GM21529 (cell line): ENCODE measurements around the gene TUFT1.

ENCODE experiments used
- ATAC-seq: cut with Tn5 transposase; IDR thresholded peaks from one replicate; pipeline ENCODE4 v1.9.1; 2021; ENCODE audit not compliant: unreplicated experiment

The TUFT1 gene, protein sequence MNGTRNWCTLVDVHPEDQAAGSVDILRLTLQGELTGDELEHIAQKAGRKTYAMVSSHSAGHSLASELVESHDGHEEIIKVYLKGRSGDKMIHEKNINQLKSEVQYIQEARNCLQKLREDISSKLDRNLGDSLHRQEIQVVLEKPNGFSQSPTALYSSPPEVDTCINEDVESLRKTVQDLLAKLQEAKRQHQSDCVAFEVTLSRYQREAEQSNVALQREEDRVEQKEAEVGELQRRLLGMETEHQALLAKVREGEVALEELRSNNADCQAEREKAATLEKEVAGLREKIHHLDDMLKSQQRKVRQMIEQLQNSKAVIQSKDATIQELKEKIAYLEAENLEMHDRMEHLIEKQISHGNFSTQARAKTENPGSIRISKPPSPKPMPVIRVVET

DNA sequence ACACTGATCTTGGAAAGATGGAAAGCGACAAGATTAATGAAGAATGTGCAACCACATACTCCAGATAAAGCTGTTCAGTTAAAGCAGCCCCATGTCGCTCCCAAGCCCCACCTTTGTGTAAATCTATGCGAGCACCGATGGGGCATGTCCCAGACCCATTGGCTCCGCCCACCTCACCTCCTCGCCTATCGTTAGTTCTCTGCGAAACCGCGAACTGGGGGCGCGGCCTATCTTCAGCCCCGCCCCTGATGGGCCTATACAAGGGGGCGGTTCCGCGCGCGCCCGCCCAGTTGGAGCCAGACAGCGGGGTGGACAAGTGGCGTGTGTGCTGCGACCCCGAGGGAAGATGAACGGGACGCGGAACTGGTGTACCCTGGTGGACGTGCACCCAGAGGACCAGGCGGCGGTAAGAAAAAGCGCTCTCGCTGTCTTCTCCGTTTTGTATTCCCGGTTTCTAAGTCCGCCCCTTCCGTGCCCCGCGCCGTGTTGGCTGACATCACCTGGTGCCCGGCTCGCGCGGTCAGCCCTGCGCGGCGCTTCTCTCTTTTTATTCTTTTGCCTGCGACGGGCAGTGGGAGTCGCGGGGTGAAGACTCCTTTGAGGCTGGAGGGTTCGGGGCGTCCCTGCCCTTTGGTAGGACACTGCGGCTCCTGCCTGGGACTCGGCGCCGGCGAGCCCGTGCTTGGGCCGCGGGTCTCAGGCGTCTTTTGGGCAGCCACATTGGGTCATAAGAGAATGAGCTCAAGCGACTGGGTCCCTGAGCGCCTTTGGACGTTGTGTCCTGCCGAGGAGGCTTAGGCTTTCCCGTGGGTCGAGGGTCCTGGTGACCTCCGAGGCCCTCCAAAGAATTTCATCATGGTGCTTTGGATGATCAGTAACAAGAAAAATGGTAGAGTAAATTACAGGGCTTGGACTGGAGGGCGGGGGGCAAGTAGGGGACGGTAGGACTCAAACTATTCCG is at the start of gene TUFT1:
Gene TUFT1, plus strand, starts transcription at position 289 of the 961 bp plus-strand sequence. Its CDS starts 58 bp downstream, at position 347.
- peak; percentile 94 for ATAC-seq

DNA sequence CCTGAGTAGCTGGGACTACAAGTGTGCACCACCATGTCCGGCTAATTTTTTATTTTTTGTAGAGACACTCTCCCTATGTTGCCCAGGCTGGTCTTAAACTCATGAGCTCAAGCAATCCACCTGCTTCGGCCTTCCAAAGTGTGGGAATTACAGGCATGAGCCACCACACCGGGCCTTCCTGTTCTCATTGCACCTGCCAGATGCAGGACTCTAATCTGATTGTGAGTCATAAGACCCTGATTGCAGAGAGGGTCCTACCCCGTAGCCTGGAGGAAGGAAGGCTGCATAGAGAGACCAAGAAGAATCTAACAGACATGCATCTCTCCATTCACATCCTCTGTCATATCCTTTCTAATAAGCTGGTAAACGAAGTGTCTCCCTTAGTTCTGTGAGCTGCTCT is 48.5 kb upstream of the TUFT1 start:
- ATAC-seq: no peak

DNA sequence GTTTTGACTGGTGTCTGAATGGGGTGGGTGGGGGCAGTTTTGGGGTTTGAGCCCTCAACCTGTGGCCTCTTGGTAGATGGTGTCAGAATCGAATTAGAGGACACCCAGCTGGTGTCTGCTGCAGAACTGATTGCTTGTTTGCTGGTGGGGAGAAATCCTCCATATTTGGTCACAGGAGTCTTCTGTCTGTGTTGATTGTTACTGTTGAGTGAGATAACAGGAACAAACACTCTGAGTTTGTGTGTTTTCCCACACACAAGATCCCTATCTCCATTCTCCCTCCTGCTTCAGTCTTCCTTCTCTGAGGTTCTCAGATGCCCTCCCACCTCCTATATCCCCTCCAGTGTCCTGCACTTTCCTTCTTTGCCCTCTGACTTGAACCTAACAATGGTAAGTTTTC is 48.0 kb upstream of the TUFT1 start:
- no peak for ATAC-seq

DNA sequence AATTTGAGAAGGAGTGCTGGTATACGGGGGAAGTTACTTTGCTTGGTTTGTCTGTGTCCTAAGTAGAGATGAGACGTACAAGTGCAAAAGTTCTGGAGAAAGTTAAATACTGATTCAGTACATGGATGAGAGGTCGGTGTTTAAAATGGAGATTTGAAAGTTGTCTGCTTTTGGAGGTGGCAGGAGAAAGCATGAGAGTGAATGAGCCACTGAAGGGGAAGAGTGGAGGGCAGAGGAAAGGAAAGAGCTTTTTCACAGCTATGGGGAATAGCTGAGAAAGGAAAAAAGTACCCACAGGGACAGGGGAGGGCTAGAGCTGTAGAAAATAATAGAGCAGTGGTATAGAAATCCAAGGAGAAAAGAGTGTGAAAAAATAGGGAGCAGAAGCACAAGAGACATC is 47.1 kb upstream of the TUFT1 start:
- ATAC-seq: no peak

DNA sequence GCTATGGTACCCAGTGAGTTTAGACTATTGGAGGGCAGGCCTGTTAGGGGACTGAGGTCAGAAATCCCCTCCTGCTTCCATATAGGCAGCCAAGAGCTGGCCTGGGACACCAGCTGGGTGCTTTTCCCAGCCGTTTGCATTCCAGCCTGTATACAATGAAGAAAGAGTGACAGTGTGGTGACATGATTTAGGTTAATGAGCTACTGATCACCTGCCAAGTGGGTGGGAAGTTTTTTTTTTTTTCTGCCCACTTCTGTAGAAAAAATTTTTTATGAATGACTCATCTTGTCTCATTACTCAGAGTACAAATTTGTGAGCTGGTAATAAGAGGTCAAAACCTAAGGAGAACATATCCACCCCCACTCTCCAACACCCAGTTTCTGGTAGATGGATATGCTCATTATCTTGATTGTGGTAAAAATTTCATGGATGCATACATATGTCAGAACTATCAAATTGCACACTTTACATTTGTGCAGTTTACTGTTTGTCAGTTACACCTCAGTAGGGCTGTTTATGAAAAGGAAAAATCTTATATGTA is 45.3 kb upstream of the TUFT1 start:
- no peak for ATAC-seq

DNA sequence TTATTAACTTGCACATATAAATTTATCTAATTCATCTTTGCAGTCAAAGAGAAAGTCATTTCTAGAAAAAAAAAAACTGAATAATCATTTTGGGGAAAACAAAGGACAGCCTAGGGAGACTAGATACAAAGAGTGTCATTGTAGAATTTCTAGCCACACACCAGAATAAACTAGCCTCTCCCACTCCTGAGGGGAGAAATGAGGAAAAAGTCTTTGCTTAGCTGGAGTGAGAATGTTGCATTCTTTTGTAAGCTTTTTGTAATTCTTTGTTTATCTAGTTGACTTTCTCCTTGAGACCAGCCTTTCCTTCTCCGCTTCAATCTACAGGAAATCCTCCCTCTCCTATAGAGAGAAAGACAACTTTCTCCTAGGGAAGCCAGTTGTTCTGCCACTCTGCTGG is 44.8 kb upstream of the TUFT1 start:
- no peak for ATAC-seq

DNA sequence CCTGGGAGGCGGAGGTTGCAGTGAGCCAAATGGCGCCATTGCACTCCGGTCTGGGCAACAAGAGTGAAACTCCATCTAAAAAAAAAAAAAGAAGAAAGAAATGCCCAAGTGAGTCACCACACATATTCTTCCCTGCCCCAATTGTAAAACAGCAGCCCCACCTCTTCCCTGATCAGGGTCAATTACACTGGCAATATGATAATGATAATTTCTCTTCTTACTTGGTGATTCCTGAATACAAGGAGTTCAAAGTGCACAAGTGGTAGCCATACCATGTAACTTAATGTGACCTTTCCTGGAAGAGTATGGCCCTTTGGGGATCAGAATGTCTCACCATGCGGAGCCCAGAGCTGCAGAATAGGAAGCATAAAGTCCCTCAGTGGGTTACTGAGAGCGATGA is 40.7 kb upstream of the TUFT1 start:
- no peak for ATAC-seq

DNA sequence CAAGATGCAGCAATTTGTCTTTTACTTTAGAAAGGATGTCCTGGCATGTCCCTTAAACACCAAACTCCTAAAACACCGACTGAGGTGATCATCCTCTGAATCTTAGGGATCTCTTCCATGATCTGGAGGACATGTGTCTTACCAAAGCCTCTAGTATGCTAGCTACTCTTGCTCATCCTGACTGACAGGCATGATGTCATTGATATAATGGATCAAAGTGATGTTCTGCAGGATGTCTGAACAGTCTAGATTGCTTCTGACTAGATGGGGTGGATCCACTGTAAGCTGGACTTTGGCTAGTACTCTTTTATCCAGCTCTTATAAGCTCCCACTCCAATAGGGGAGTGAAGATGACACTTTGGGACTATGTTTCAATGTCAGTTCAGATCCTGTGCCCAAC is 40.2 kb upstream of the TUFT1 start:
- no peak for ATAC-seq

DNA sequence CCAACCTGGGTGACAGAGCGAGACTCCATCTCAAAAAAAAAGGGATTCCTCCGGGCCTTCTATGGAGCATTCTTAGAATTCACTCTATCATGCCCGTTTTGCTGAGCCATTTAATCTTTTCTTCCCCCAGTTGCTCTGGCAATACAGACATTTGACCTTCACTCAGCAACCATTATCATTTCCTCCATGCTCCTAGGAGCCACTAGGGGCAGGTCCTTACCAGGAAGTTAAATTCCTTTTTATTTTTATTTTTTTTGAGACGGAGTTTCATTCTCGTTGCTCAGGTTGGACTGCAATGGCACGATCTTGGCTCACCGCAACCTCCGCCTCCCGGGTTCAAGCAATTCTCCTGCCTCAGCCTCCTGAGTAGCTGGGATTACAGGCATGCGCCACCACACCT is 38.6 kb upstream of the TUFT1 start:
- no peak for ATAC-seq

DNA sequence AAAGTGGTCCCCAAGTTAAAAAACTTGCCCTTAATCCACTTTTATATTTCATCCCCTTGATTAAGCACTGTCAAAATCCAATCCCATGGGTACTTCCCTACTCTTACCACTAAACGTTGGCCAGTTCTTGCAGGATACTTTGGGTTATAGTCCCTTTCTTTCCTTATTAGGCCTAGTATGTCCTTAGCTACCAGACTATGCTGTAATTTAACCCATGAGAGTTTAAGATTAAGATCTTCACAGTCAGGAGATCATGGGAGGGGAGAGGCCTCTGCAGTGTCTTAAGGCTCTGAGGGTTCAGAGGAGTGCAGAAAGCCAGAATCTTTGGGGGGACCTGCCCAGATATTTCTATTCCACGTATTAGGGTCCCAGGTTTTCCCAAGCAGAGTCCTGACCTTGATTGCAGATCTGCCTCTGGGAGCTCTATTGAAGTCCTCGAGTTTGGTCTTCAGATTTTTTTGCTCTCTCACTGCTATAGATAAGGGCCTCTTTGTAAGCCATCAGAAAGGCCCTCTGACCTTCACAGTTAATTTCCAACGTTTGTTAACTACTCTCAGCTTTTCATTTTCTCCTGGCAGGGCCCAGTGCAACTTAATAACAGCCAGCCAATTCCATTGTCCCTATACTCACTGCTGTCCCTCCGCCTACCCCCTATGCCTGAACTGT is 37.9 kb upstream of the TUFT1 start:
- ATAC-seq: no peak

DNA sequence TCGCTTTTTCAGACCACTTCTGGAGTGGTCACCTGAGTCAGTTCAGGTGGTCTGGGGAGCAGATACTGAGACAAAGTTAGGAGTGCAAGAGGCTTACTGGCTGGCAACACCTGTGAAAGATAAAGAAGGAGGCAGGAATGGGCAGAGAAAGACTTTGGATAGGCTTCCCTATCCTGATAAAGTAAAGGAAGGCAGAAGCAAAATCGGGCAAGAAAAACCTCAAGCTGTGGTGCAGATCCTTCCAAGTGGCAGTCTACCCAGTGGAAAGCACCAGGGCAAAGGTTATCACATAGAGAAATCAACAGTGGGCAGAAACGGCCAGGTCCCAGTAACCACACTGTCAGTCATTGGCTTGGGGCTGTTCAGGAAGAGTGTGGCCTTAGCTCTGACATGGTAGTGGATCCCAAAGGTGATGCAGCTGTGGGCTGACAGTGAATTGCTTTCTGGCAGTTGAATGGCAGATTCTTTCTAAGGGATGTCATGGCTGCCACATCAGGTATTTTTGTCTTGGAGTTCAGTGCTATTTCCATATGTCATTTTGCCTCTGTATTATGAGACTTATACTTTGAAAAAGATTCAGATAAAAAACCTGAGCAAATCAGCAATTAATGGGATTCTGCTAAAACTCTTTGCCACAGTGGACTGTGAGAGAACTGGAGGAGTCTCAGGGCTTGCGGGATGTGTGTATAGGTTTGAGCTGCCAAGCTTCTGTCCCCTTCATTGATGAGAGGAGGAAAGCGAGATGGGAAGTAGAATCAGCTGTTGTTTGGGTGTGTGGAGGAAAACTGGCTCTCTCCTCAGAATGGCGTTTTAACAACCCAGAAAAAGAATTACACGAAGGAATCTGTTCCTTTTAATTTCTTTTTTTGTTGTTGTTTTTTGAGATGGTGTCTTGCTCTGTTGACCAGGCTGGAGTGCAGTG is 37.0 kb upstream of the TUFT1 start:
- no peak for ATAC-seq

DNA sequence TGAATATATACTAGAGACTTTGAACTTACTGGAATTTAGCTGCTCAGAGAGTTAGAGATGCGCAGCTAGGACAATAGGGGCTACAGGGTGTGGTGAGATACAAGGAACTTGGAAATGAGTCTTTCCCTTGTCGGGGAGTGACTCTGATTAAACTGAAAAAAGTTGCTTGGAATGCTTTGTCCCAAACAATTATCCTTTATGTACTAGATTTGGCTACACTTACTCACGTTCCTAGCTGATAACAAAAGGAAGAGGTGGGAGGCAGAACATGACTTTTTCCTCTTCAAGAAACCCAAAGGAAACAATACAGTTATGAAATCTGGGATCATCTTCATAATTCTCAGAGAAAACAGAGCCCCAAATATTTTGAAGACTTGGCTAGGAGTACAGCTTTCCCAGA is 35.9 kb upstream of the TUFT1 start:
- no peak for ATAC-seq

DNA sequence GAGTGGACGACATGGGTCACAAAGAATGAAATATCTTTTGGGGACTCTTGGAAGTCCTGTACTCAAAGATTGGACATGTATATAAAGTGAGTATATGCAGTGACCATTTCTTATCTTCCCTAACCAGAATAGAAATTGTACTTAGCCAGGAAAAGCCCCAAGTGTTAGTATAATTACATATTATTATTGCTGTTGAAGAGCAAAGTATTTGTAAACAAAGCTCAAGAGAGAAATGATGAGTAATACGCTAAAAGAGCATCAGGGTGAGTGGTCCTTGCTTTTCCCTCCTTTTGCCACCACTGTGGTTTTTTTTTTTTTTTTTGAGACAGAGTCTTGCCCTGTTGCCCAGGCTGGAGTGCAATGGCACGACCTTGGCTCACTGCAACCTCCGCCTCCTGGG is 35.4 kb upstream of the TUFT1 start:
- ATAC-seq: no peak

DNA sequence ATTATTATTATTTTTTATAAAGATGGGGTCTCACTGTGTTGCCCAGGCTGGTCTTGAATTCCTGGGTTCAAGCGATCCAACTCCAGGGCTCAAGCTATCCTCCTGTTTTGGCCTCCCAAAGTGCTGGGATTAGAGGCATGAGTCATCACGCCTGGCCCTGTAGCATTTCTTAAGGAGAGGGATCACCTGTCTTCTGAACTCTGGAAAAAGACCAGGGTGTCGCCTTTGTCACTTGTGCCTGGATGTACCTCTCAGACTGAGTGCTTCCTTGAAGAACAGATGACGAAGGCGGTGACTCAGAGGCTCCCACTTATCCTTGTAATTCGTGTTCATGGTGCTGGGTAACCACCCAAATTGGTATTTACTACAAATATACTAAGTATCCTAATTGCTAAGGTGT is 31.3 kb upstream of the TUFT1 start:
- no peak for ATAC-seq

DNA sequence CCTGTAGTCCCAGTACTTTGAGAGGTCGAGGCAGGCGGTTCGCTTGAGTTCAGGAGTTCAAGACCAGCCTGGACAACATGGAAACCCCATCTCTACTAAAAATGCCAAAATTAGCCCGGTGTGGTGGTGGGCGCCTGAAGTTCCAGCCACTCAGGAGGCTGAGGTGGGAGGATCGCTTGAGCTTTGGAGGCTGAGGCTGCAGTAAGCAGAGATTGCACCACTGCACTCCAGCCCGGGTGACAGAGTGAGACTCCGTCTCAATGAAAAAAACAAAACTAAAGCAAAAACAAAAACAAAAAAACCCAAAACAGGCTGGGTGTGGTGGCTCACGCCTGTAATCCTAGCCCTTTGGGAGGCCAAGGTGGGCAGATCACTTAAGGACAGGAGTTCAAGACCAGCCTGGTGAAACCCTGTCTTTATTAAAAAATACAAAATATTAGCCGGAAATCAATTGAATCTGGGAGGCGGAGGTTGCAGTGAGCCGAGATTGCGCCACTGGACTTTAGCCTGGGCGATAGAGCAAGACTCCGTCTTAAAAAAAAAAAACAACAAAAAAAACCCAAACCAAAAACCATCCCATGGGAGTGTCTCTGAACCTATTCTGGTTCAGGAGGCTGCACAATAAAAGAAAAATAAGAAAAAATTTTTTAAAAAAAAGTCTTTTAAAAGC is 30.6 kb upstream of the TUFT1 start:
- no peak for ATAC-seq

DNA sequence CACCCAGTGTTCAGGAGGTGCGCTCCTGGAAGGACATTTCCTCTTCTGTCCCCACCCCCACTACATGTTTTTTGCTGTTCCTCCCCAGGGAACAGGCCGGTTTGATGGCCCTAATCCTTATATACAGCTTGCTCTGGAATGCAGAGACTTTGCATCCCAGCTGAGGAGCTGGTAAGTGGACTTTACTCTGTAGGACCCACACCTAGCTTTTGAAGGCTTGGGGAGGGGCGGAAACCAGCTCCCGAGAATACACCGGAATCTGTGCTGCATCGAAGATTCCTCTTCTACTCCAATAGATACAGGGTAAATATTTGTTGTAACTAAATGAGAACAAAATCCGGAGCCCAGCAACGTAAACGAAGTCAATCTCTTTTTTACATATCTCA is 30.1 kb upstream of the TUFT1 start:
- ATAC-seq: no peak

DNA sequence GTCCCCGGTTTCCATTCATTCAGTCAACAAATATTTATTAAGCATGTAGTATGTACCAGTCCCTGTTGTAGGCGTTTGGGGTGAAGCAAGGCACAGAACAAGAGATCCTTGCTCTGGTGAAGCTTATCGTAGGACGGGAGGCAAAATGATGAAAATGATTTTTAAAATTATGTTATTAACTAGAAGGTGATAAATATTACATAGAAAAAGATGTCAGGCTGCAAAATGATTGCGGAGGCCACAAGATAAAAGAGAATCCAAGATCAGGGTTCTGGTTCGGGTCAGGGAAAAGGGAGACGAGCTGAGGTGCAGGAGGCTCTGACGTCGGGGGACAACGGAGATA is 29.5 kb upstream of the TUFT1 start:
- ATAC-seq: no peak

DNA sequence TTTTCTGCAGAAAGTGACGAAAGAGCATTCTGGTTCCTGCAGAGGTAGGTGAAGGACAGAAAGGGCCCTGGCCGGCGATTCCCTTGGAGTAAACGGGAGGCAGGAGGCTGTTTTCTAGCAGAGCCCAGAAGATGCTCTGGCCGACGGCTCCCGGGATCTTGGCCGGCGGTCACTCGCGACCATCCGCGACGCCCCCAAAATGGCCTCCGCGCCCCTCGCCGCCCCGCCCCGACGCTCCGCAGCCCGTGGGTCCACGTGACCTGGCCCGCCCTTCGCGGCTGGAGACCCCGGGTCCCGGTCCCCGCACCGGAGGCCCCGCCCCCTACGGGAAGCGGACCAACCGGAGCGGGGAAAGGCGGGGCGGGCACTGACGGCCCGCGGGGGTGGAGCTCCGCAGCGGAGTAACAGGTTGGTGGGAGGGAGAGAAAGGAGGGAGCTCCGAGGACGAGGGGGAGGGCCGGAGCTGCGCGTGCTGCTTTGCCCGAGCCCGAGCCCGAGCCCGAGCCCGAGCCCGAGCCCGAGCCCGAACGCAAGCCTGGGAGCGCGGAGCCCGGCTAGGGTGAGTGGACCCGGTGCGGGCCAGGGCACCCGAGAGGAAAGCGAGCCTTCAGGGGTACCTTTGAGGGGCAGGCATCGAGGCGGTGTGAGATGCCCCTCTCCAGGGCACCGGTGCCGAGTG is 29.0 kb upstream of the TUFT1 start, which contains the start of gene CGN:
Gene CGN, plus strand, starts transcription at position 431 of the 679 bp plus-strand sequence. CDS start 7,133 bp downstream, outside the sequence.
- peak; percentile 83 for ATAC-seq

DNA sequence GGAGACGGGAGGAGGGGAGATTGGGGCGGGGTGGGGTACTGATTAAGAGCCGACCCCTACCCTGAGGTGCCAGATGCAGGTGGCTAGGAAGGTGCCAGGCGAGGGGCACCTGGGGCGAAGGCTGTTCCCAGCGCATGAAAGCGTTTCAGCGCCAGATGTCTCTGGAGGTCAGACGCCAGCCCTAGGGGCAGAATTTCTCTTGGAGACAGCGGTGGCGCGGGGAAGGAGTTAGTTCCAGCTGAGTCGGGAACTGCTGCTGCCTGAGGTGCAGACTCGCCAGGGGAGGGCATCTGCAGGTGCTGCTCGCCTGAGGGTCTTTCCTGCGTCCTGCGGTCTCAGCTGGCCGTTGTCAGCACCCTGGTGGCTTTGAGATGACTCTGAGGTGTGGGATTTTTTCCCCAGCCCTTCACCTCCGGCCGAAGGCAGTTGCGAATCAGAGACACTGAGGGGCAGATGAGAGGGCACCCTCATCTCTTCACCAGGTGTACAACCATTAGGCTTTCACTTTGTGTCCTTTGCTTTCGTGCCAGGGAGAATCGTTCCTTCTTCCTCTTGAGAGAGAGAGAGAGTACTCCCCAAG is 28.4 kb upstream of the TUFT1 start:
- ATAC-seq: peak; percentile 23
